ENCODE results near the gene MSLN. TPM values are rescaled to one million over a fixed set of nuclear protein-coding genes. Genes with fewer than 3 reads are reported as not detected.

Gene MSLN
- polyA plus RNA-seq, 1 donor (not counting 4 experiments of a cell fraction or from before 2014, with no cell fraction given) = 8.5 TPM

DNA sequence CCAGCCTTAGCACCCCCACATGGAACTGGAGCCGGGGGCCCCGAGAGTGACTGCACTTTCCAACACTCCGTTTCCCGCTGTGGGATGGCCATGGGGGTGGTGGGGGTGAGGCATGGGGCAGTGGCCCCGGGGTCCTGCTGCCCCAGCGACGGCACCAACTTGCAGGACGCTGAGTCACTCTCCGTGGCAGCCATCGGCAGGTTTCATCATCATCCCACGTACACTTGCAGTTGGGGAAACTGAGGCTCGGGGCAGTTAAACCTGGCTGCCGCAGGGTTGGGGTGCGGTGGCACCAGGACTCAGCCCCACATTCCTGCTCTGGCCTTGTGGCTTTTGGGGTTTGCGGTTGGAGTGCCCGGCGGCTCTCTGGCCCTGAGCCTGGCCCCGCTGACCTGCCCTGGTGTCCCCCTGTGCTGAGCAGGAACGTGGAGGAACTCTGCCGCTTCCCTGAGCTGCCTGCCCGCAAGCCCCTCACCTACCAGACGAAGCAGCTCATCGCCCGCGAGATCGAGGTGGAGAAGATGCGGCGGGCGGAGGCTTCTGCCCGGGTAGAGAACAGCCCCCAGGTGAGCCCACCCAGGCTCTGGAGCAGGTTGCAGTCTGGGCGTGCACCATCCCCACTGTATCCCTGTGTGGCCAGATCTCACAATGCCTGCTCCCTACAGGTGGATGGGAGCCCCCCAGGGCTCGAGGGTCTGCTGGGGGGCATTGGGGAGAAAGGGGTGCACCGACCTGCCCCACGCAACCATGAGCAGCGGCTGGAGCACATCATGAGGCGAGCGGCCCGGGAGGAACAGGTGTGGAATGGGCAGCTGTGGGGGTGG, 36.0 kb downstream of the MSLN start:
- no peak overlapping the region for H2AFZ ChIP-seq (ENCODE audit: control insufficient read depth, low read length)
- H3K4me3 ChIP-seq (ENCODE audit: control insufficient read depth in 2 of 3, extremely low read depth in 1 of 3, insufficient read depth in 2 of 3, low read depth in 1 of 3, low read length in 3 of 3) = no peak overlapping the region
- no peaks in the 10 kb centered on the region for H3K9me1 ChIP-seq (ENCODE audit: control insufficient read depth, extremely low read depth, insufficient read depth, low read length)
- DNase-seq (ENCODE audit: low read depth, low spot score) (no peak), FAIRE-seq (no peak)
- H3K27me3 ChIP-seq (ENCODE audit: control insufficient read depth, extremely low read depth, insufficient read depth, low read length) = peaks cover 25% of the 10 kb centered on the region
- peaks cover 0 to under 1% of the 10 kb centered on the region in 2 experiments for H3K36me3 ChIP-seq (ENCODE audit: control insufficient read depth in 2 of 2, extremely low read depth in 1 of 2, insufficient read depth in 2 of 2, low read length in 2 of 2)
- no peaks in the 10 kb centered on the region for H3K4me1 ChIP-seq (ENCODE audit: control insufficient read depth, extremely low read depth, insufficient read depth, low read length)
- no peak overlapping the region for H3K9ac ChIP-seq (ENCODE audit: control insufficient read depth, extremely low read depth, insufficient read depth, low read length)
- H3K4me2 ChIP-seq (ENCODE audit: control insufficient read depth, extremely low read depth, insufficient read depth, low read depth, low read length) = no peak overlapping the region
- no peak for TF ChIP-seq EZH2 (IDR thresholded peaks at IDR 0.05; ENCODE audit: low read length)
- peaks cover 2% of the 10 kb centered on the region for H4K20me1 ChIP-seq (ENCODE audit: control insufficient read depth, extremely low read depth, insufficient read depth, low read length)
- no peak overlapping the region for H3K27ac ChIP-seq (ENCODE audit: control insufficient read depth, insufficient read depth, low read length)
- no peaks in the 10 kb centered on the region for H3K9me3 ChIP-seq (ENCODE audit: control insufficient read depth, low read depth, low read length)
- dilution Hi-C loops (cut with MboI; ENCODE audit: extremely low pct_ligation_motif_present, low sequenced_read_pairs) = no loop called here
- H3K79me2 ChIP-seq (ENCODE audit: control insufficient read depth, insufficient read depth, low read length) = no peaks in the 10 kb centered on the region

DNA sequence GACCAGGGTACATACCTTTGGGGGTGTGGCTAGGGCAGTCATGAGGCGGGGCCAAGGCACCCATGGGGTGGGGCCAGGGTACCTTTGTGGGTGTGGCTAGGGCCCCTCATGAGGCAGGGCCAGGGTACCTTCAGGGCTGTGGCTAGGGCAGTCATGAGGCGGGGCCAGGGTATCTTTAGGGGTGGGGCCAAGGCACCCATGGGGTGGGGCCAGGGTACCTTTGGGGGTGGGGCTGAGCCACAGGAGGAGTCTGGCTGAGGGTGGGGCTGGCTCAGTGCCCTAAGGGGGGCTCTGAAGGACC, 36.5 kb downstream of the MSLN start:
- dilution Hi-C loops (cut with MboI; ENCODE audit: extremely low pct_ligation_motif_present, low sequenced_read_pairs) = no loop called here
- no peaks in the 10 kb centered on the region for H3K9me3 ChIP-seq (ENCODE audit: control insufficient read depth, low read depth, low read length)
- FAIRE-seq (no peak), DNase-seq (ENCODE audit: low read depth, low spot score) (no peak)
- no peak overlapping the region for H3K4me2 ChIP-seq (ENCODE audit: control insufficient read depth, extremely low read depth, insufficient read depth, low read depth, low read length)
- H3K9me1 ChIP-seq (ENCODE audit: control insufficient read depth, extremely low read depth, insufficient read depth, low read length) = no peaks in the 10 kb centered on the region
- H3K9ac ChIP-seq (ENCODE audit: control insufficient read depth, extremely low read depth, insufficient read depth, low read length) = no peak overlapping the region
- H3K79me2 ChIP-seq (ENCODE audit: control insufficient read depth, insufficient read depth, low read length) = no peaks in the 10 kb centered on the region
- H3K4me3 ChIP-seq (ENCODE audit: control insufficient read depth in 2 of 3, extremely low read depth in 1 of 3, insufficient read depth in 2 of 3, low read depth in 1 of 3, low read length in 3 of 3) = no peak overlapping the region
- H2AFZ ChIP-seq (ENCODE audit: control insufficient read depth, low read length) = no peak overlapping the region
- no peak overlapping the region for H3K27ac ChIP-seq (ENCODE audit: control insufficient read depth, insufficient read depth, low read length)
- H4K20me1 ChIP-seq (ENCODE audit: control insufficient read depth, extremely low read depth, insufficient read depth, low read length) = peaks cover 2% of the 10 kb centered on the region
- H3K36me3 ChIP-seq (ENCODE audit: control insufficient read depth in 2 of 2, extremely low read depth in 1 of 2, insufficient read depth in 2 of 2, low read length in 2 of 2) = no peaks in the 10 kb centered on the region
- no peaks in the 10 kb centered on the region for H3K4me1 ChIP-seq (ENCODE audit: control insufficient read depth, extremely low read depth, insufficient read depth, low read length)
- peaks cover 31% of the 10 kb centered on the region for H3K27me3 ChIP-seq (ENCODE audit: control insufficient read depth, extremely low read depth, insufficient read depth, low read length)
- TF ChIP-seq EZH2 (IDR thresholded peaks at IDR 0.05; ENCODE audit: low read length) = no peak
- TF ChIP-seq, protein P1, sequence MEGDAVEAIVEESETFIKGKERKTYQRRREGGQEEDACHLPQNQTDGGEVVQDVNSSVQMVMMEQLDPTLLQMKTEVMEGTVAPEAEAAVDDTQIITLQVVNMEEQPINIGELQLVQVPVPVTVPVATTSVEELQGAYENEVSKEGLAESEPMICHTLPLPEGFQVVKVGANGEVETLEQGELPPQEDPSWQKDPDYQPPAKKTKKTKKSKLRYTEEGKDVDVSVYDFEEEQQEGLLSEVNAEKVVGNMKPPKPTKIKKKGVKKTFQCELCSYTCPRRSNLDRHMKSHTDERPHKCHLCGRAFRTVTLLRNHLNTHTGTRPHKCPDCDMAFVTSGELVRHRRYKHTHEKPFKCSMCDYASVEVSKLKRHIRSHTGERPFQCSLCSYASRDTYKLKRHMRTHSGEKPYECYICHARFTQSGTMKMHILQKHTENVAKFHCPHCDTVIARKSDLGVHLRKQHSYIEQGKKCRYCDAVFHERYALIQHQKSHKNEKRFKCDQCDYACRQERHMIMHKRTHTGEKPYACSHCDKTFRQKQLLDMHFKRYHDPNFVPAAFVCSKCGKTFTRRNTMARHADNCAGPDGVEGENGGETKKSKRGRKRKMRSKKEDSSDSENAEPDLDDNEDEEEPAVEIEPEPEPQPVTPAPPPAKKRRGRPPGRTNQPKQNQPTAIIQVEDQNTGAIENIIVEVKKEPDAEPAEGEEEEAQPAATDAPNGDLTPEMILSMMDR (optimal IDR thresholded peaks at IDR 0.05 in 1 of 3, IDR thresholded peaks at IDR 0.05 in 1 of 3, conservative IDR thresholded peaks at IDR 0.05 in 1 of 3; ENCODE audit: extremely low read depth in 1 of 3, insufficient read depth in 2 of 3, low read length in 3 of 3) = no peak

DNA sequence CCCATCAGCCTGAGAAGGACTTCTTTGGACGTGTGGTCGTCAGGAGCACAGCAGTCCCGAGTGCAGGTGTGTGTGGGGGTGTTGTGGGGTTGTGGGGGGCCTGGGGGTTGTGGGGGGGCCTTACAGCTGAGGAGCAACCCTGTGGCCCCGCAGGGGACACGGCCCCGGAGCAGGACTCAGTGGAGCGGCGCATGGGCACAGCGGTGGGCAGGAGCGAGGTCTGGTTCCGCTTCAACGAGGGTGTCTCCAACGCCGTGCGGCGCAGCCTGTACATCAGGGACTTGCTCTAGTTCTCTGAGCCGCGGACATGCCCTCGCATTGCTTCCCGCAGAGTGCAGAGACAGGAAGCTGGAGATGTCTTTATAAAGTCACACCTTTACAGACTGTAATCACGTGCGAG, 37.2 kb downstream of the MSLN start:
- TF ChIP-seq, protein P1 (optimal IDR thresholded peaks at IDR 0.05 in 1 of 3, IDR thresholded peaks at IDR 0.05 in 1 of 3, conservative IDR thresholded peaks at IDR 0.05 in 1 of 3; ENCODE audit: extremely low read depth in 1 of 3, insufficient read depth in 2 of 3, low read length in 3 of 3) = no peak
- TF ChIP-seq EZH2 (IDR thresholded peaks at IDR 0.05; ENCODE audit: low read length) = no peak
- Histone ChIP-seq H3K9me1 (ENCODE audit: control insufficient read depth, extremely low read depth, insufficient read depth, low read length) (no peaks in the 10 kb centered on the region), H4K20me1 (ENCODE audit: control insufficient read depth, extremely low read depth, insufficient read depth, low read length) (peaks cover 2% of the 10 kb centered on the region), H3K4me3 (ENCODE audit: control insufficient read depth in 2 of 3, extremely low read depth in 1 of 3, insufficient read depth in 2 of 3, low read depth in 1 of 3, low read length in 3 of 3) (no peak overlapping the region), H3K4me1 (ENCODE audit: control insufficient read depth, extremely low read depth, insufficient read depth, low read length) (no peaks in the 10 kb centered on the region), H2AFZ (ENCODE audit: control insufficient read depth, low read length) (no peak overlapping the region), H3K4me2 (ENCODE audit: control insufficient read depth, extremely low read depth, insufficient read depth, low read depth, low read length) (no peak overlapping the region), H3K9me3 (ENCODE audit: control insufficient read depth, low read depth, low read length) (no peaks in the 10 kb centered on the region), H3K79me2 (ENCODE audit: control insufficient read depth, insufficient read depth, low read length) (no peaks in the 10 kb centered on the region), H3K27me3 (ENCODE audit: control insufficient read depth, extremely low read depth, insufficient read depth, low read length) (peaks cover 37% of the 10 kb centered on the region), H3K36me3 (ENCODE audit: control insufficient read depth in 2 of 2, extremely low read depth in 1 of 2, insufficient read depth in 2 of 2, low read length in 2 of 2) (no peaks in the 10 kb centered on the region), H3K27ac (ENCODE audit: control insufficient read depth, insufficient read depth, low read length) (no peak overlapping the region), H3K9ac (ENCODE audit: control insufficient read depth, extremely low read depth, insufficient read depth, low read length) (no peak overlapping the region)
- DNase-seq (ENCODE audit: low read depth, low spot score) = no peak
- no peak for FAIRE-seq
- dilution Hi-C loops (cut with MboI; ENCODE audit: extremely low pct_ligation_motif_present, low sequenced_read_pairs) = no loop called here
